ENCODE results near the gene NDUFB8.

The NDUFB8 gene

DNA sequence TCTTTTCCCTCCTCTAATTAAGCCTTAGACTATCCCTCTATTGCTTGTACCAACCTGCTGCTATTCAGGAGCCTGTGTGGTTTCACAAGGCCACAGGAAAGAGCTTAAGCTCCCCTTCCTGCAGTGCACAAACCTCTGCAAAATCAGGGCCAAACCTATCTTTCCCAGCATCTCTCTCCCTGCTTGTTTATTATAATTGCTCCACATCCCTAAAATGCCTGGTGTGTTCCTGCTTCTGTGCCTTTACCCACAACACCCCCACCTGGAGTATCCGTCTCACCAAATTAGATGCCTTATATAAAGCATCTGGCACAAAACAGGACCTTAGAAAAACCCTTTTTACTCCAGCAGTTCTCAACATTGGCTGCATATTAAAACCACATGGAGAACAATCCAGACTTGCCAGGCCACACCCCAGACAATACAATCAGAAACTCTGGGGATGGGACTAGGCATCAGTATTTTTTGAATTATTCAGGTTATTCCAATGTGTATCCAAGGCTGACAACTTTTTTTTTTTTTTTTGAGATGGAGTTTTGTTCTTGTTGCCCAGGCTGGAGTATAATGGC lies 26.7 kb downstream of the NDUFB8 start:
- Histone ChIP-seq H2AFZ (ENCODE audit: low read depth) (no peak overlapping the region), H3K4me2 (no peak overlapping the region), H3K27ac (no peak overlapping the region), H3K79me2 (ENCODE audit: insufficient read depth, low read depth) (no peaks in the 10 kb centered on the region), H3K4me1 (ENCODE audit: low read depth, poor library complexity, severe bottlenecking) (peaks cover 5% of the 10 kb centered on the region), H4K20me1 (ENCODE audit: insufficient read depth) (no peaks in the 10 kb centered on the region), H3K36me3 (ENCODE audit: insufficient read depth) (no peaks in the 10 kb centered on the region), H3K27me3 (ENCODE audit: insufficient read depth, low read depth) (no peaks in the 10 kb centered on the region), H3K9ac (no peak overlapping the region), H3K4me3 (IDR thresholded peaks at IDR 0.05; ENCODE audit: insufficient read depth, low read depth, low read length) (no peak overlapping the region)
- TF ChIP-seq, protein P1, sequence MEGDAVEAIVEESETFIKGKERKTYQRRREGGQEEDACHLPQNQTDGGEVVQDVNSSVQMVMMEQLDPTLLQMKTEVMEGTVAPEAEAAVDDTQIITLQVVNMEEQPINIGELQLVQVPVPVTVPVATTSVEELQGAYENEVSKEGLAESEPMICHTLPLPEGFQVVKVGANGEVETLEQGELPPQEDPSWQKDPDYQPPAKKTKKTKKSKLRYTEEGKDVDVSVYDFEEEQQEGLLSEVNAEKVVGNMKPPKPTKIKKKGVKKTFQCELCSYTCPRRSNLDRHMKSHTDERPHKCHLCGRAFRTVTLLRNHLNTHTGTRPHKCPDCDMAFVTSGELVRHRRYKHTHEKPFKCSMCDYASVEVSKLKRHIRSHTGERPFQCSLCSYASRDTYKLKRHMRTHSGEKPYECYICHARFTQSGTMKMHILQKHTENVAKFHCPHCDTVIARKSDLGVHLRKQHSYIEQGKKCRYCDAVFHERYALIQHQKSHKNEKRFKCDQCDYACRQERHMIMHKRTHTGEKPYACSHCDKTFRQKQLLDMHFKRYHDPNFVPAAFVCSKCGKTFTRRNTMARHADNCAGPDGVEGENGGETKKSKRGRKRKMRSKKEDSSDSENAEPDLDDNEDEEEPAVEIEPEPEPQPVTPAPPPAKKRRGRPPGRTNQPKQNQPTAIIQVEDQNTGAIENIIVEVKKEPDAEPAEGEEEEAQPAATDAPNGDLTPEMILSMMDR (conservative IDR thresholded peaks at IDR 0.05; ENCODE audit: low read depth, low read length), result no peak

DNA sequence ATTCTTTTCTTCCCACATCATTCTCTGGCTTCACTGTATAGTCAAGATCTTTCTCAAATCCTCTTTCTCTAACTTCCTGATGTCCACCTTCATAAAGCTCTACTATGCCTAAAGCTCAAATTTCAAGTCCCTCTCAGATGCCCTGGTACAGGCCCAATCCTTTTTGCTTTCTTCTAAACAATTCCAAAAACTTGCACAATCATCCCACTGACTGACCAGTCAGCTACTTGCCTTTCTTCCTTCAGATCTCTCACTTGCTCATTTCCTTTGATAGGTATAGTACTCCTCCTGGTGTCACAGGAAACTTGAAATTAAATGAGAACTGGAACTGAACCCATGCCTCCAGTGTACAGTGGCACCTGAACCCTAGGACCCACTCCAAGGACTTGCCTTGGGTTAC lies 28.2 kb downstream of the NDUFB8 start:
- no peaks in the 10 kb centered on the region for H3K36me3 ChIP-seq (ENCODE audit: insufficient read depth)
- H3K27ac ChIP-seq, result no peak overlapping the region
- H3K4me2 ChIP-seq, result no peak overlapping the region
- H3K4me1 ChIP-seq (ENCODE audit: low read depth, poor library complexity, severe bottlenecking), result peaks cover 19% of the 10 kb centered on the region
- H4K20me1 ChIP-seq (ENCODE audit: insufficient read depth), result no peaks in the 10 kb centered on the region
- TF ChIP-seq, protein P1 (conservative IDR thresholded peaks at IDR 0.05; ENCODE audit: low read depth, low read length), result no peak
- H3K9ac ChIP-seq, result no peak overlapping the region
- no peak overlapping the region for H2AFZ ChIP-seq (ENCODE audit: low read depth)
- H3K27me3 ChIP-seq (ENCODE audit: insufficient read depth, low read depth), result no peaks in the 10 kb centered on the region
- H3K79me2 ChIP-seq (ENCODE audit: insufficient read depth, low read depth), result no peaks in the 10 kb centered on the region
- no peak overlapping the region for H3K4me3 ChIP-seq (IDR thresholded peaks at IDR 0.05; ENCODE audit: insufficient read depth, low read depth, low read length)

DNA sequence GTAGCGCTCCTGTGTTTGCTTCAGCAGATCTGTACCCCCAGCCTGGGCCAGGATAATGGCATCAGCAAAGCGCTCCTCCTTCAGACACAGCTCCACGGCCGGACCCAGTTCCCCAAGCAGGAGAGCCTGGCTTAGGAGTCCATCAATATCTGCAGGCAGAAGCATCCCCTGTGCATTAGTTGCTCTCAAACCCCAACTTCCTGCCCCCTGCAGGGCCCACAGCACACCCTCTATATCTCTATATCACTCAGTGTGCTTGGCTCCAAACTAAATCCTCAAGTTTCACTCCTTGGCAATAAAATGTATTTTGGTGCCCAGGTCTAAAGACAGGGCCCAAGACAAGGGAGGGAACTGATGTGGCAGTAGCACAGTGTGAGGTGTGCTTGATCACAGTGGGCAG lies 31.6 kb downstream of the NDUFB8 start:
- no peaks in the 10 kb centered on the region for H4K20me1 ChIP-seq (ENCODE audit: insufficient read depth)
- no peak overlapping the region for H3K4me3 ChIP-seq (IDR thresholded peaks at IDR 0.05; ENCODE audit: insufficient read depth, low read depth, low read length)
- H3K27ac ChIP-seq, result no peak overlapping the region
- H2AFZ ChIP-seq (ENCODE audit: low read depth), result no peak overlapping the region
- H3K27me3 ChIP-seq (ENCODE audit: insufficient read depth, low read depth), result no peaks in the 10 kb centered on the region
- H3K79me2 ChIP-seq (ENCODE audit: insufficient read depth, low read depth), result no peaks in the 10 kb centered on the region
- H3K36me3 ChIP-seq (ENCODE audit: insufficient read depth), result no peaks in the 10 kb centered on the region
- no peak overlapping the region for H3K4me2 ChIP-seq
- no peak overlapping the region for H3K9ac ChIP-seq
- TF ChIP-seq, protein P1 (conservative IDR thresholded peaks at IDR 0.05; ENCODE audit: low read depth, low read length), result no peak
- peaks cover 36% of the 10 kb centered on the region for H3K4me1 ChIP-seq (ENCODE audit: low read depth, poor library complexity, severe bottlenecking)

DNA sequence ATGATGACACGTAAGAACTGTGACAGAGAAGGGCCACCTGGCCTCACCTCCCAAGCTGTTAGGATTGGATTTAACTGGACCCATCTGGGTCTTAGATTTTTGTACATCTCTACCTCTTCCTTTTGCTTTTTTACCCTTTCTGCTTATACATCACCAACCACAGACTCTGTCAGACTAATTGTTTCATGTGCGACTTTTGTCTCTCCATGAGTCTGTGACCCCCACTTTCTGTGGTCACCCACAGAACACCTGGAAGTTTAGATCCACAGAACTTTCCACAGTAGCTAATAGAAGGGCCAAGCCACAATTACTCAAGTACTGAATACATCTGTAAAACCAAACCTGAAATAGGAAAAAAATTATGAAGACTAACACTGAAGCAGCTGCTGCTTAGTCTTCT lies 33.1 kb downstream of the NDUFB8 start:
- TF ChIP-seq, protein P1 (conservative IDR thresholded peaks at IDR 0.05; ENCODE audit: low read depth, low read length), result no peak
- no peaks in the 10 kb centered on the region for H3K36me3 ChIP-seq (ENCODE audit: insufficient read depth)
- H3K4me1 ChIP-seq (ENCODE audit: low read depth, poor library complexity, severe bottlenecking), result peaks cover 36% of the 10 kb centered on the region
- no peak overlapping the region for H3K4me3 ChIP-seq (IDR thresholded peaks at IDR 0.05; ENCODE audit: insufficient read depth, low read depth, low read length)
- no peaks in the 10 kb centered on the region for H3K79me2 ChIP-seq (ENCODE audit: insufficient read depth, low read depth)
- no peak overlapping the region for H3K9ac ChIP-seq
- no peaks in the 10 kb centered on the region for H4K20me1 ChIP-seq (ENCODE audit: insufficient read depth)
- no peak overlapping the region for H2AFZ ChIP-seq (ENCODE audit: low read depth)
- no peak overlapping the region; the same call in 1 of the 2 replicates for H3K27ac ChIP-seq
- H3K4me2 ChIP-seq, result peak overlapping the region; percentile 31; the same call in 1 of the 2 replicates
- no peaks in the 10 kb centered on the region for H3K27me3 ChIP-seq (ENCODE audit: insufficient read depth, low read depth)
